WERI-Rb-1 (cell line): Measurements from ENCODE around the gene CACNA1A.

ENCODE experiments used
- DNase-seq: peaks from one replicate; pipeline ENCODE4 v3.0.0-alpha.2; 2020
- H3K27ac ChIP-seq: fragments of 250-450 bp; sonication (Bioruptor Pico); 2 replicates; pipeline ENCODE4 v1.5.1; 2020; ENCODE audit warnings: mild to moderate bottlenecking, moderate library complexity
- H3K27me3 ChIP-seq: fragments of 250-450 bp; sonication (Bioruptor Pico); 2 replicates; pipeline ENCODE4 v1.5.1; 2021; ENCODE audit warnings: mild to moderate bottlenecking, low read depth, moderate library complexity; ENCODE audit not compliant: insufficient read depth, severe bottlenecking
- H3K36me3 ChIP-seq: fragments of 250-450 bp; sonication (Bioruptor Pico); 2 replicates; pipeline ENCODE4 v1.5.1; 2020; ENCODE audit warnings: mild to moderate bottlenecking, moderate library complexity
- H3K4me3 ChIP-seq: 2 replicates; pipeline ENCODE4 v1.5.1; 2011; ENCODE audit warnings: low read depth, mild to moderate bottlenecking, control low read depth, low read length
- H3K9me3 ChIP-seq: fragments of 250-450 bp; sonication (Bioruptor Pico); 2 replicates; pipeline ENCODE4 v1.5.1; 2021; ENCODE audit warnings: mild to moderate bottlenecking, moderate library complexity; ENCODE audit not compliant: severe bottlenecking
- CTCF ChIP-seq: IDR thresholded peaks from 2 replicates; pipeline ENCODE4 v1.5.1; 2011; ENCODE audit warnings: low read depth, mild to moderate bottlenecking, control low read depth, inconsistent platforms, low read length

Gene CACNA1A

GRCh38 chr19:13231663-13232062, 274.6 kb downstream of the CACNA1A start:
- H3K36me3 ChIP-seq = no peaks in the 10 kb centered on the region
- DNase-seq = no peak
- H3K9me3 ChIP-seq = no peaks in the 10 kb centered on the region
- no peaks in the 10 kb centered on the region for H3K27me3 ChIP-seq
- no peak overlapping the region for H3K4me3 ChIP-seq
- TF ChIP-seq CTCF = no peak
- H3K27ac ChIP-seq = no peak overlapping the region

- Histone ChIP-seq H3K36me3 (no peaks in the 10 kb centered on the region), H3K4me3 (no peak overlapping the region), H3K27ac (no peak overlapping the region), H3K27me3 (no peaks in the 10 kb centered on the region), H3K9me3 (no peaks in the 10 kb centered on the region)
- no peak for DNase-seq
- no peak for TF ChIP-seq CTCF
Measured at GRCh38 chr19:13229246-13229645, 277.0 kb downstream of the CACNA1A start.

GRCh38 chr19:13228561-13228960, 277.7 kb downstream of the CACNA1A start:
- TF ChIP-seq CTCF = no peak
- Histone ChIP-seq H3K9me3 (no peaks in the 10 kb centered on the region), H3K36me3 (no peaks in the 10 kb centered on the region), H3K27me3 (no peaks in the 10 kb centered on the region), H3K27ac (no peak overlapping the region), H3K4me3 (no peak overlapping the region)
- DNase-seq = no peak

GRCh38 chr19:13226983-13227382, 279.3 kb downstream of the CACNA1A start:
- Histone ChIP-seq H3K4me3 (no peak overlapping the region), H3K27ac (no peak overlapping the region), H3K27me3 (no peaks in the 10 kb centered on the region), H3K36me3 (no peaks in the 10 kb centered on the region), H3K9me3 (no peaks in the 10 kb centered on the region)
- DNase-seq = no peak
- no peak for TF ChIP-seq CTCF

GRCh38 chr19:13225973-13226865, 280.1 kb downstream of the CACNA1A start:
- Histone ChIP-seq H3K36me3 (no peaks in the 10 kb centered on the region), H3K4me3 (no peak overlapping the region), H3K27ac (no peak overlapping the region), H3K27me3 (no peaks in the 10 kb centered on the region), H3K9me3 (no peaks in the 10 kb centered on the region)
- no peak for DNase-seq
- no peak for TF ChIP-seq CTCF

GRCh38 chr19:13225085-13225484, 281.2 kb downstream of the CACNA1A start:
- Histone ChIP-seq H3K27me3 (no peaks in the 10 kb centered on the region), H3K9me3 (no peaks in the 10 kb centered on the region), H3K27ac (no peak overlapping the region), H3K4me3 (no peak overlapping the region), H3K36me3 (no peaks in the 10 kb centered on the region)
- DNase-seq = no peak
- TF ChIP-seq CTCF = no peak
